Activated T-helper 17 cell treated with anti-CD3 and anti-CD28 coated beads, Interleukin-2, amount 50 U/mL, for 72 hours (primary cell): ENCODE measurements around the gene ARHGAP26. TPM values are rescaled to one million over a fixed set of nuclear protein-coding genes. Genes with fewer than 3 reads are reported as not detected.

Source experiments
- ATAC-seq: fragments of 150-1000 bp; cut with Tn5 transposase; replicated peaks from 2 replicates; pipeline ENCODE4 v1.10.0; 2021; ENCODE audit warnings: mild to moderate bottlenecking, moderate library complexity
- H3K27ac Mint-ChIP-seq: one replicate; pipeline ENCODE4 v1.8.0; 2022; ENCODE audit warnings: mixed read lengths
- H3K27me3 Mint-ChIP-seq: one replicate; pipeline ENCODE4 v1.8.0; 2022; ENCODE audit warnings: mixed read lengths
- H3K36me3 Mint-ChIP-seq: one replicate; pipeline ENCODE4 v1.8.0; 2022; ENCODE audit warnings: low read depth, mild to moderate bottlenecking, mixed read lengths
- H3K4me1 Mint-ChIP-seq: one replicate; pipeline ENCODE4 v1.8.0; 2022; ENCODE audit warnings: mixed read lengths
- H3K4me3 Mint-ChIP-seq: one replicate; pipeline ENCODE4 v1.8.0; 2022; ENCODE audit warnings: mild to moderate bottlenecking, mixed read lengths
- H3K9me3 Mint-ChIP-seq: one replicate; pipeline ENCODE4 v1.8.0; 2022; ENCODE audit warnings: mixed read lengths
- total RNA-seq, 2 donors: library from RNA; stranded (reverse); gene quantifications; one replicate each; pipeline ENCODE4 v1.2.3, GENCODE V29; 2022

Gene ARHGAP26
- total RNA-seq, 2 donors from 2014 or later, result 7.8 to 12.0 TPM

GRCh38 chr5:143268388-143268787, 498.2 kb downstream of the ARHGAP26 start:
- H3K4me3 Mint-ChIP-seq, result no peak overlapping the region
- H3K9me3 Mint-ChIP-seq, result peaks cover 16% of the 10 kb centered on the region
- H3K36me3 Mint-ChIP-seq, result no peaks in the 10 kb centered on the region
- no peaks in the 10 kb centered on the region for H3K4me1 Mint-ChIP-seq
- no peak for ATAC-seq
- no peaks in the 10 kb centered on the region for H3K27me3 Mint-ChIP-seq
- H3K27ac Mint-ChIP-seq, result no peak overlapping the region

GRCh38 chr5:143271431-143271830, 501.3 kb downstream of the ARHGAP26 start:
- Mint-ChIP-seq H3K36me3 (no peaks in the 10 kb centered on the region), H3K4me1 (no peaks in the 10 kb centered on the region), H3K4me3 (no peak overlapping the region), H3K9me3 (peaks cover 16% of the 10 kb centered on the region), H3K27me3 (no peaks in the 10 kb centered on the region), H3K27ac (no peak overlapping the region)
- no peak for ATAC-seq

GRCh38 chr5:143274952-143275351, 504.8 kb downstream of the ARHGAP26 start:
- no peak overlapping the region for H3K4me3 Mint-ChIP-seq
- H3K27me3 Mint-ChIP-seq, result no peaks in the 10 kb centered on the region
- no peak overlapping the region for H3K27ac Mint-ChIP-seq

DNA sequence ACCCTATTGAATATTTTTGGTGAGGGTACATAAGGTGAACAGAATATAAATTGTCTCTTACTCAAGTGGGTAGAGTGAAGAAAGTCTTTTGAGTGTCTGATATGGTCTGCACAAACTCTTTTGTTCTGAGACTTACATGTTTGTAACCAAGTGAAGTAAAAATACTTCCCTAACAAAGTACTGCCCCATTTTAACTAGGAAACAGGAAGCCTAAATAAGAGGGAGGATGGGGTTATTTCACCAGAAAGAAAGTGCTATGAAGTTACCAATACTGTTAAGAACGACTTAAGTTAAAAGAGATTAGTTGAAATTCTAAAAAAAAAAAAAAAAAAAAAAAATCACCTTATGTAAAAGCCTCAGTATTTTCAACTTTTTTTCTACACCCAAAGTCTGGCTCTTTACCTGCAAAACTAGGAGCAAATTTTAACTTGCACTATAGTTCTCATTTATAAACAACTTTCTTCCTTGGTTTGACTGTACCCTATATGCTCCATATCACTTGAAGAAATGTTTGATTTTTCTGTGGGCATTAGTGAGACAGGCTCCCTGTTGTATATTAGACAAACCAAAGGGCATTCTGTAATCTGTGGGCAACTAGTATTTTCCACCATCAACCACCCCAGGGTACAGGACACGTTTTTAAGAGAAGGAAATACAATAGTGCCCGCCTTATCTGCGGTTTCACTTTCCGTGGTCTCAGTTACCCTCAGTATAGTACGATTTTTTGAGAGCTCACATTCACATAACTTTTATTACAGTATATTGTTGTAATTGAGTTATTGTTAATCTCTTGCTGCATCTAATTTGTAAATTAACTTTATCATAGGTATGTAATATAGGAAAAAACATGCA, 505.6 kb downstream of the ARHGAP26 start:
- H3K9me3 Mint-ChIP-seq, result no peaks in the 10 kb centered on the region
- no peaks in the 10 kb centered on the region for H3K27me3 Mint-ChIP-seq
- peaks cover 25% of the 10 kb centered on the region for H3K36me3 Mint-ChIP-seq
- no peak for ATAC-seq
- H3K4me1 Mint-ChIP-seq, result no peaks in the 10 kb centered on the region
- H3K4me3 Mint-ChIP-seq, result no peak overlapping the region
- H3K27ac Mint-ChIP-seq, result no peak overlapping the region

More at GRCh38 chr5:143274952-143275351, 504.8 kb downstream of the ARHGAP26 start:
- H3K9me3 Mint-ChIP-seq, result peaks cover under 1% of the 10 kb centered on the region
- H3K36me3 Mint-ChIP-seq, result peaks cover 17% of the 10 kb centered on the region
- H3K4me1 Mint-ChIP-seq, result no peaks in the 10 kb centered on the region
- no peak for ATAC-seq

DNA sequence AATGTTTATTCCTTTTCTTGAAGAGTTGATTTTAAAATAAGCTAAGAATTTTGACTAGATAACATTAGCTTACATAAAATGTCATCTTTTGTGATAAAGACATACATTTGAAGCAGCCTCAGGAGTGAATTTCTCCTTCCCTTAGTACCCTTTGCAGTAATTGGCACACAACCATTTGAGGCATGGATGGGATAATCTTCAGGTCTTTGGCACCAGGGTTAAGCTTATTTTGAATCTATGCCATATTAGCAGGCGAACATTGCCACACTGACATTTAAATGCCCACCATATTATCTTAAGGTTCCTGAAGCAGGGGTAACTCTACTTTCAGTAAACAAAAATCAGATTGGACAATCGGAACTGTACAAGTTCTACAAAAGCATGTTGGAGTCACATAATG, 507.4 kb downstream of the ARHGAP26 start:
- no peak overlapping the region for H3K27ac Mint-ChIP-seq
- peaks cover 43% of the 10 kb centered on the region for H3K36me3 Mint-ChIP-seq
- no peak for ATAC-seq
- no peak overlapping the region for H3K4me3 Mint-ChIP-seq
- H3K4me1 Mint-ChIP-seq, result no peaks in the 10 kb centered on the region
- no peaks in the 10 kb centered on the region for H3K9me3 Mint-ChIP-seq
- H3K27me3 Mint-ChIP-seq, result no peaks in the 10 kb centered on the region

Other genes starting within 250 kb of the ARHGAP26 start
- gene FGF1, start 84.3 kb upstream of the ARHGAP26 start, total RNA-seq, result not detected